H9 (cell line): ENCODE measurements around the gene BRCA2. TPM values are rescaled to one million over a fixed set of nuclear protein-coding genes. Genes with fewer than 3 reads are reported as not detected.

Experiments used
- DNase-seq: peaks from one replicate; pipeline ENCODE4 v3.0.0-alpha.2; 2017
- H2AFZ ChIP-seq: one replicate; pipeline ENCODE4 v1.6.1; 2013; ENCODE audit warnings: mild to moderate bottlenecking, low read length, control low read depth, moderate library complexity
- H2AK5ac ChIP-seq: 2 replicates; pipeline ENCODE4 v1.6.1; 2013; ENCODE audit warnings: low read length, control low read depth, mixed read lengths; ENCODE audit not compliant: insufficient read length
- H2BK120ac ChIP-seq: one replicate; pipeline ENCODE4 v1.6.1; 2013; ENCODE audit warnings: low read depth, mild to moderate bottlenecking, low read length, control low read depth, inconsistent platforms; ENCODE audit not compliant: poor library complexity, severe bottlenecking
- H2BK12ac ChIP-seq: 2 replicates; pipeline ENCODE4 v1.6.1; 2013; ENCODE audit warnings: low read length, control low read depth, mixed read lengths, low read depth; ENCODE audit not compliant: insufficient read length
- H2BK15ac ChIP-seq: 2 replicates; pipeline ENCODE4 v1.6.1; 2013; ENCODE audit warnings: low read depth, low read length, control low read depth
- H2BK20ac ChIP-seq: one replicate; pipeline ENCODE4 v1.6.1; 2013; ENCODE audit warnings: low read depth, mild to moderate bottlenecking, low read length, control low read depth, inconsistent platforms; ENCODE audit not compliant: poor library complexity, severe bottlenecking
- H2BK5ac ChIP-seq: 2 replicates; pipeline ENCODE4 v1.6.1; 2013; ENCODE audit warnings: low read length, control low read depth, mixed read lengths; ENCODE audit not compliant: insufficient read length
- H3K14ac ChIP-seq: 2 replicates; pipeline ENCODE4 v1.6.1; 2013; ENCODE audit warnings: low read length, control low read depth; ENCODE audit not compliant: insufficient read depth
- H3K18ac ChIP-seq: 2 replicates; pipeline ENCODE4 v1.6.1; 2013; ENCODE audit warnings: low read depth, mild to moderate bottlenecking, mixed read lengths, low read length, control low read depth; ENCODE audit not compliant: insufficient read length
- H3K23ac ChIP-seq: 2 replicates; pipeline ENCODE4 v1.6.1; 2013; ENCODE audit warnings: low read length, control low read depth, mixed read lengths, low read depth; ENCODE audit not compliant: insufficient read length
- H3K23me2 ChIP-seq: 2 replicates; pipeline ENCODE4 v1.6.1; 2013; ENCODE audit warnings: low read depth, mild to moderate bottlenecking, mixed read lengths, low read length, control low read depth; ENCODE audit not compliant: insufficient read length, poor library complexity, severe bottlenecking
- H3K27ac ChIP-seq: 2 replicates; pipeline ENCODE4 v1.5.1; 2013; ENCODE audit warnings: low read length, control low read depth, mixed read lengths, low read depth; ENCODE audit not compliant: insufficient read length
- H3K27me3 ChIP-seq: 2 replicates; pipeline ENCODE4 v1.6.1; 2013; ENCODE audit warnings: low read length, control low read depth, inconsistent platforms; ENCODE audit not compliant: insufficient read depth
- H3K4ac ChIP-seq: 2 replicates; pipeline ENCODE4 v1.6.1; 2013; ENCODE audit warnings: low read depth, mild to moderate bottlenecking, control low read depth, inconsistent platforms, low read length, moderate library complexity
- H3K4me1 ChIP-seq: 2 replicates; pipeline ENCODE4 v1.6.1; 2013; ENCODE audit warnings: low read length, control low read depth, inconsistent platforms; ENCODE audit not compliant: insufficient read depth
- H3K4me2 ChIP-seq: 2 replicates; pipeline ENCODE4 v1.6.1; 2013; ENCODE audit warnings: low read length, control low read depth, mixed read lengths; ENCODE audit not compliant: insufficient read length, insufficient read depth
- H3K56ac ChIP-seq: 2 replicates; pipeline ENCODE4 v1.6.1; 2013; ENCODE audit warnings: low read depth, mild to moderate bottlenecking, mixed read lengths, low read length, control low read depth; ENCODE audit not compliant: insufficient read length
- H3K79me1 ChIP-seq: 2 replicates; pipeline ENCODE4 v1.6.1; 2013; ENCODE audit warnings: low read depth, mild to moderate bottlenecking, moderate library complexity, low read length, control low read depth, inconsistent platforms; ENCODE audit not compliant: insufficient read depth, poor library complexity, severe bottlenecking
- H3K79me2 ChIP-seq: 2 replicates; pipeline ENCODE4 v1.6.1; 2013; ENCODE audit warnings: low read length, control low read depth, inconsistent platforms; ENCODE audit not compliant: insufficient read depth
- H3K9ac ChIP-seq: 2 replicates; pipeline ENCODE4 v1.6.1; 2013; ENCODE audit warnings: low read length, control low read depth, mixed read lengths; ENCODE audit not compliant: insufficient read length; ENCODE audit errors: extremely low read depth
- H3K9me3 ChIP-seq: one replicate; pipeline ENCODE4 v1.6.1; 2013; ENCODE audit warnings: low read depth, low read length, inconsistent platforms; ENCODE audit not compliant: control insufficient read depth
- H3T11ph ChIP-seq: one replicate; pipeline ENCODE4 v1.6.1; 2013; ENCODE audit warnings: mild to moderate bottlenecking, low read length, control low read depth, inconsistent platforms
- H4K20me1 ChIP-seq: one replicate; pipeline ENCODE4 v1.6.1; 2013; ENCODE audit not compliant: control insufficient read depth, insufficient read length, insufficient read depth
- H4K5ac ChIP-seq: 2 replicates; pipeline ENCODE4 v1.6.1; 2013; ENCODE audit warnings: low read depth, mild to moderate bottlenecking, mixed read lengths, low read length, control low read depth; ENCODE audit not compliant: insufficient read length
- H4K8ac ChIP-seq: replicated peaks from 2 replicates; pipeline ENCODE4 v1.6.1; 2013; ENCODE audit warnings: low read length, control low read depth, mixed read lengths, low read depth; ENCODE audit not compliant: insufficient read length
- H4K91ac ChIP-seq: 2 replicates; pipeline ENCODE4 v1.6.1; 2013; ENCODE audit warnings: low read depth, mild to moderate bottlenecking, moderate library complexity, mixed read lengths, low read length, control low read depth; ENCODE audit not compliant: insufficient read length
- H3K27ac Mint-ChIP-seq, 3 experiments: 2 replicates in 2 of 3; 3 replicates in 1 of 3; pipeline ENCODE4 v1.8.0; 2020 to 2021; ENCODE audit warnings: mixed read lengths in 3 of 3, mild to moderate bottlenecking in 1 of 3, moderate library complexity in 1 of 3
- H3K27me3 Mint-ChIP-seq: 2 replicates; pipeline ENCODE4 v1.8.0; 2021; ENCODE audit warnings: low read depth, mild to moderate bottlenecking, moderate library complexity, mixed read lengths
- H3K36me3 Mint-ChIP-seq, 3 experiments: 2 replicates in 2 of 3; 3 replicates in 1 of 3; pipeline ENCODE4 v1.8.0; 2020 to 2021; ENCODE audit warnings: low read depth in 3 of 3, mixed read lengths in 3 of 3; ENCODE audit not compliant: insufficient read depth in 1 of 3
- H3K4me1 Mint-ChIP-seq, 2 experiments: 2 replicates each; pipeline ENCODE4 v1.8.0; 2020; ENCODE audit warnings: mixed read lengths in 2 of 2
- H3K4me3 Mint-ChIP-seq, 2 experiments: 2 replicates in 1 of 2; 3 replicates in 1 of 2; pipeline ENCODE4 v1.8.0; 2020 to 2021; ENCODE audit warnings: mild to moderate bottlenecking in 2 of 2, mixed read lengths in 2 of 2, moderate library complexity in 1 of 2
- H3K9me3 Mint-ChIP-seq, 2 experiments: 2 replicates in 1 of 2; 3 replicates in 1 of 2; pipeline ENCODE4 v1.8.0; 2020; ENCODE audit warnings: mild to moderate bottlenecking in 2 of 2, mixed read lengths in 2 of 2, moderate library complexity in 1 of 2
- CTCF ChIP-seq: fragments of 200-600 bp; sonication (generic); conservative IDR thresholded peaks from 3 replicates; pipeline ENCODE4 v1.8.0; 2021; ENCODE audit warnings: antibody characterized with exemption, mild to moderate bottlenecking
- WGBS: extraction: QIAGEN DNeasy Blood & Tissue Kit; methylation state at CpG from one replicate; pipeline ENCODE4 v1.1.7; 2013; ENCODE audit warnings: missing lambda C conversion rate, low lambda C conversion rate, mixed read lengths; ENCODE audit not compliant: insufficient read length; ENCODE audit errors: extremely low coverage; 5-methylcytosine and 5-hydroxymethylcytosine counted together
- total RNA-seq: library from RNA; stranded (reverse); gene quantifications from 2 replicates; pipeline ENCODE4 v1.2.1, GENCODE V29; 2021

The BRCA2 gene
- total RNA-seq, 1 experiment from 2014 or later: 17.0 TPM

GRCh38 chr13:32277839-32278238 is 37.5 kb upstream of the BRCA2 start:
- Mint-ChIP-seq H3K9me3 (no peaks in the 10 kb centered on the region), H3K27ac (no peak overlapping the region), H3K4me1 (peaks cover 0 to 10% of the 10 kb centered on the region in 2 experiments; a peak in 3 of 4 replicates), H3K4me3 (no peak overlapping the region), H3K36me3 (no peaks in the 10 kb centered on the region), H3K27me3 (no peaks in the 10 kb centered on the region)
- no peak for DNase-seq
- H2BK15ac ChIP-seq: no peak overlapping the region
- H3K79me2 ChIP-seq: no peaks in the 10 kb centered on the region
- no peak overlapping the region for H3K18ac ChIP-seq
- H2AK5ac ChIP-seq: no peak overlapping the region
- H2BK12ac ChIP-seq: no peak overlapping the region
- no peak overlapping the region for H4K91ac ChIP-seq
- H3K4me1 ChIP-seq: no peaks in the 10 kb centered on the region
- H3K9me3 ChIP-seq: no peaks in the 10 kb centered on the region
- no peak overlapping the region for H3K14ac ChIP-seq
- H3K4ac ChIP-seq: no peak overlapping the region
- H3K27ac ChIP-seq: no peak overlapping the region
- TF ChIP-seq CTCF: no peak
- no peak overlapping the region for H4K5ac ChIP-seq
- H2BK120ac ChIP-seq: no peak overlapping the region
- H3K23ac ChIP-seq: no peak overlapping the region
- H3K56ac ChIP-seq: no peak overlapping the region
- no peak overlapping the region for H3K9ac ChIP-seq
- H3K27me3 ChIP-seq: no peaks in the 10 kb centered on the region
- H4K20me1 ChIP-seq: no peaks in the 10 kb centered on the region
- H3K79me1 ChIP-seq: no peaks in the 10 kb centered on the region
- no peak overlapping the region for H3T11ph ChIP-seq
- no peak overlapping the region for H2BK5ac ChIP-seq
- H4K8ac ChIP-seq: no peak overlapping the region
- no CpG with 5 or more reads among the region's 1 CpG for WGBS
- H3K4me2 ChIP-seq: no peak overlapping the region
- no peak overlapping the region for H2BK20ac ChIP-seq
- H2AFZ ChIP-seq: no peak overlapping the region
- H3K23me2 ChIP-seq: no peaks in the 10 kb centered on the region
